H1 (cell line): ENCODE measurements around the gene NKD2. TPM values are rescaled to one million over a fixed set of nuclear protein-coding genes. Genes with fewer than 3 reads are reported as not detected.

Experiments used
- CTCF ChIA-PET: fragments of 300-600 bp; sonication (Branson Sonifier 250); formaldehyde crosslinking; loops from one replicate; lab custom pipeline; 2021; ENCODE audit not compliant: partially characterized antibody; lab: Charles Lee
- POLR2A ChIA-PET: fragments of 300-600 bp; sonication (Branson Sonifier 250); formaldehyde crosslinking; loops from one replicate; lab custom pipeline; 2021; ENCODE audit warnings: inconsistent platforms; ENCODE audit not compliant: partially characterized antibody; lab: Charles Lee
- DNase-seq, 2 experiments: peaks; one replicate each; pipeline versions ENCODE4 v3.0.0 to v3.0.0-alpha.2; 2010 to 2022; ENCODE audit warnings: low spot score in 2 of 2, low read depth in 1 of 2, mixed read lengths in 1 of 2
- FAIRE-seq: peaks from 2 replicates; lab custom pipeline; 2011; peaks lifted over from hg19 to GRCh38; lab: Jason Lieb, UNC
- H2AFZ ChIP-seq: 2 replicates; pipeline ENCODE4 v1.8.1; 2012; ENCODE audit warnings: low read length, inconsistent platforms
- H2AK5ac ChIP-seq: 2 replicates; pipeline ENCODE4 v1.6.1; 2013; ENCODE audit warnings: low read depth, low read length
- H2BK120ac ChIP-seq: replicated peaks from 2 replicates; pipeline ENCODE3; 2013; ENCODE audit warnings: low read depth, low read length, inconsistent platforms
- H2BK12ac ChIP-seq: 2 replicates; pipeline ENCODE4 v1.6.1; 2013; ENCODE audit warnings: low read depth, low read length
- H2BK15ac ChIP-seq: 2 replicates; pipeline ENCODE4 v1.6.1; 2013; ENCODE audit warnings: low read length
- H2BK20ac ChIP-seq: 2 replicates; pipeline ENCODE4 v1.6.1; 2013; ENCODE audit warnings: low read length
- H2BK5ac ChIP-seq: 2 replicates; pipeline ENCODE4 v1.6.1; 2013; ENCODE audit warnings: low read depth, low read length
- H3K14ac ChIP-seq: 2 replicates; pipeline ENCODE4 v1.6.1; 2013; ENCODE audit warnings: inconsistent platforms; ENCODE audit not compliant: insufficient read length
- H3K18ac ChIP-seq: 2 replicates; pipeline ENCODE4 v1.6.1; 2013; ENCODE audit warnings: low read length; ENCODE audit errors: extremely low read depth
- H3K23ac ChIP-seq: 2 replicates; pipeline ENCODE4 v1.6.1; 2013; ENCODE audit warnings: inconsistent platforms; ENCODE audit not compliant: insufficient read length
- H3K23me2 ChIP-seq: 2 replicates; pipeline ENCODE4 v1.6.1; 2013; ENCODE audit warnings: low read depth, low read length
- H3K27ac ChIP-seq: 2 replicates; pipeline ENCODE4 v1.6.1; 2011; ENCODE audit warnings: low read depth, low read length, inconsistent platforms
- H3K27me3 ChIP-seq, 4 experiments: replicated peaks in 1 of 4; 1 replicate in 1 of 4; 2 replicates in 3 of 4; pipeline versions ENCODE4 v1.6.1 to v1.8.1; 2011 to 2013; ENCODE audit warnings: low read length in 3 of 4, mild to moderate bottlenecking in 3 of 4, inconsistent platforms in 2 of 4, mixed read lengths in 2 of 4, moderate library complexity in 1 of 4; ENCODE audit not compliant: control insufficient read depth in 3 of 4, insufficient read depth in 3 of 4; ENCODE audit errors: extremely low read depth in 1 of 4
- H3K36me3 ChIP-seq, 4 experiments: 2 replicates each; pipeline versions ENCODE4 v1.6.1 to v1.8.1; 2011 to 2013; ENCODE audit warnings: mild to moderate bottlenecking in 4 of 4, low read length in 3 of 4, moderate library complexity in 2 of 4, control low read depth in 1 of 4, inconsistent platforms in 1 of 4; ENCODE audit not compliant: insufficient read depth in 4 of 4, control insufficient read depth in 2 of 4
- H3K4ac ChIP-seq: replicated peaks from 2 replicates; pipeline ENCODE3; 2013; ENCODE audit warnings: low read length, low read depth, mixed read lengths, inconsistent platforms; ENCODE audit not compliant: insufficient read length
- H3K4me1 ChIP-seq, 4 experiments: replicated peaks in 1 of 4; 1 replicate in 1 of 4; 2 replicates in 3 of 4; pipeline versions ENCODE4 v1.6.1 to v1.8.1; 2011 to 2013; ENCODE audit warnings: low read length in 3 of 4, inconsistent platforms in 2 of 4, mixed read lengths in 1 of 4; ENCODE audit not compliant: insufficient read depth in 4 of 4, control insufficient read depth in 3 of 4
- H3K4me2 ChIP-seq, 2 experiments: 2 replicates each; pipeline versions ENCODE4 v1.6.1 to v1.8.1; 2011 to 2013; ENCODE audit warnings: low read depth in 2 of 2, low read length in 2 of 2, control low read depth in 1 of 2, inconsistent platforms in 1 of 2, mild to moderate bottlenecking in 1 of 2; ENCODE audit not compliant: insufficient read depth in 1 of 2
- H3K4me3 ChIP-seq, 4 experiments: fragments of 200-600, 300-600 bp in 1 of 4; sonication (generic), shearing (Covaris generic), sonication (Bioruptor Twin) in 1 of 4; 2 replicates each; pipeline versions ENCODE4 v1.5.1 to v1.8.1; 2011 to 2016; ENCODE audit warnings: low read length in 4 of 4, low read depth in 3 of 4, control low read depth in 2 of 4, inconsistent platforms in 2 of 4, mild to moderate bottlenecking in 2 of 4, mixed read lengths in 1 of 4, moderate library complexity in 1 of 4; ENCODE audit not compliant: insufficient read depth in 2 of 4; ENCODE audit errors: extremely low read depth in 1 of 4
- H3K56ac ChIP-seq: replicated peaks from 2 replicates; pipeline ENCODE3; 2013; ENCODE audit warnings: low read depth, mild to moderate bottlenecking, mixed read lengths, low read length, inconsistent platforms; ENCODE audit not compliant: insufficient read length
- H3K79me1 ChIP-seq: 2 replicates; pipeline ENCODE4 v1.6.1; 2013; ENCODE audit warnings: low read depth, low read length, control low read depth
- H3K79me2 ChIP-seq, 2 experiments: 2 replicates each; pipeline versions ENCODE4 v1.6.1 to v1.8.1; 2012 to 2013; ENCODE audit warnings: low read length in 2 of 2, mild to moderate bottlenecking in 2 of 2, inconsistent platforms in 1 of 2; ENCODE audit not compliant: insufficient read depth in 2 of 2, control insufficient read depth in 1 of 2
- H3K9ac ChIP-seq, 4 experiments: replicated peaks in 1 of 4; 1 replicate in 1 of 4; 2 replicates in 3 of 4; pipeline versions ENCODE4 v1.6.1 to v1.8.1; 2011 to 2013; ENCODE audit warnings: low read depth in 3 of 4, low read length in 3 of 4, control low read depth in 2 of 4, mild to moderate bottlenecking in 2 of 4, moderate library complexity in 2 of 4, inconsistent platforms in 1 of 4; ENCODE audit errors: extremely low read depth in 1 of 4
- H3K9me3 ChIP-seq, 2 experiments: 2 replicates each; pipeline versions ENCODE4 v1.6.1 to v1.8.1; 2012 to 2013; ENCODE audit warnings: mild to moderate bottlenecking in 2 of 2, moderate library complexity in 2 of 2, control low read depth in 1 of 2, inconsistent platforms in 1 of 2, low read depth in 1 of 2, low read length in 1 of 2, mixed read lengths in 1 of 2; ENCODE audit not compliant: insufficient read depth in 2 of 2
- H4K20me1 ChIP-seq, 2 experiments: replicated peaks in 1 of 2; 2 replicates each; pipeline versions ENCODE3 to v1.8.1; 2011 to 2013; ENCODE audit warnings: inconsistent platforms in 2 of 2, low read length in 2 of 2, mild to moderate bottlenecking in 1 of 2; ENCODE audit not compliant: insufficient read depth in 2 of 2, control insufficient read depth in 1 of 2
- H4K5ac ChIP-seq: 2 replicates; pipeline ENCODE4 v1.6.1; 2013; ENCODE audit warnings: low read length, low read depth, mixed read lengths, inconsistent platforms; ENCODE audit not compliant: insufficient read length
- H4K8ac ChIP-seq: 2 replicates; pipeline ENCODE4 v1.8.0; 2013; ENCODE audit warnings: mild to moderate bottlenecking, moderate library complexity, low read length, inconsistent platforms; ENCODE audit not compliant: insufficient read depth; ENCODE audit errors: extremely low read depth
- H4K91ac ChIP-seq: replicated peaks from 2 replicates; pipeline ENCODE3; 2013; ENCODE audit warnings: low read length, mixed read lengths, inconsistent platforms; ENCODE audit not compliant: insufficient read length
- EP300 ChIP-seq, 2 experiments: IDR thresholded peaks; 1 replicate in 1 of 2; 2 replicates in 1 of 2; pipeline ENCODE4 v1.6.1; 2011 to 2012; ENCODE audit warnings: low read depth in 2 of 2, low read length in 2 of 2, mild to moderate bottlenecking in 2 of 2, borderline replicate concordance in 1 of 2, inconsistent platforms in 1 of 2, moderate library complexity in 1 of 2
- HDAC6 ChIP-seq: IDR thresholded peaks from one replicate; pipeline ENCODE4 v1.7.1; 2012; ENCODE audit warnings: low read depth, mild to moderate bottlenecking, inconsistent platforms, low read length, moderate library complexity
- KDM5A ChIP-seq: fragments of 200-600 bp; IDR thresholded peaks from 2 replicates; pipeline ENCODE4 v1.7.1; 2012; ENCODE audit warnings: mild to moderate bottlenecking, low read length, inconsistent platforms, mixed read lengths
- RAD21 ChIP-seq, 2 experiments: IDR thresholded peaks in 1 of 2; conservative IDR thresholded peaks in 1 of 2; 2 replicates each; pipeline ENCODE4 v1.6.1; 2011; ENCODE audit warnings: low read depth in 2 of 2, low read length in 2 of 2, improper control_type of control experiment in 1 of 2, inconsistent platforms in 1 of 2, mild to moderate bottlenecking in 1 of 2, moderate library complexity in 1 of 2
- SUZ12 ChIP-seq: fragments of 200-600 bp; sonication (generic); IDR thresholded peaks from 2 replicates; pipeline ENCODE4 v1.6.1; 2012; ENCODE audit warnings: mild to moderate bottlenecking, inconsistent platforms, low read length, moderate library complexity, mixed read lengths
- TAF1 ChIP-seq: IDR thresholded peaks from 2 replicates; pipeline ENCODE4 v1.6.1; 2011; ENCODE audit warnings: mild to moderate bottlenecking, low read depth, low read length
- ZNF274 ChIP-seq: IDR thresholded peaks from 2 replicates; pipeline ENCODE4 v1.7.0; 2012; ENCODE audit warnings: low read length, borderline replicate concordance; ENCODE audit errors: extremely low read depth
- WGBS, 2 experiments: shearing (Covaris generic) in 1 of 2; methylation state at CpG; one replicate each; pipeline versions ENCODE4 v1.1.6 to v1.1.7; 2013 to 2015; ENCODE audit warnings: low lambda C conversion rate in 2 of 2, mixed read lengths in 2 of 2, inconsistent platforms in 1 of 2, low coverage in 1 of 2, missing lambda C conversion rate in 1 of 2; ENCODE audit not compliant: insufficient replicate concordance in 2 of 2, insufficient coverage in 1 of 2, insufficient read length in 1 of 2; ENCODE audit errors: extremely low coverage in 1 of 2, missing lambda C conversion rate in 1 of 2; 5-methylcytosine and 5-hydroxymethylcytosine counted together
- polyA plus RNA-seq, 7 experiments: library from polyadenylated mRNA; depleted of rRNA in 3 of 7; stranded (reverse) in 5 of 7; unstranded in 2 of 7; fragments of >200 nt in 5 of 7; fragments of 200-250 nt in 2 of 7; gene quantifications; 1 replicate in 5 of 7; 2 replicates in 1 of 7; 4 replicates in 1 of 7; pipeline versions ENCODE4 v1.2.1 to v1.2.3, GENCODE V29; 2011 to 2013; ENCODE audit warnings: missing spikeins in 2 of 7, mixed read lengths in 2 of 7
- total RNA-seq: library from RNA; stranded (reverse); fragmentation: NEBNext Ultra II Directional; extraction: Animal tissue kit (Norgen Biotek cat#: 25700); gene quantifications from 2 replicates; pipeline ENCODE4 v1.2.1, GENCODE V29; 2021
- TF ChIP-seq, protein P1 (sequence below), 3 experiments: IDR thresholded peaks; 1 replicate in 2 of 3; 2 replicates in 1 of 3; pipeline versions ENCODE4 v1.5.1 to v1.6.1; 2011; ENCODE audit warnings: low read length in 3 of 3, mild to moderate bottlenecking in 3 of 3, inconsistent platforms in 2 of 3, low read depth in 1 of 3, moderate library complexity in 1 of 3; ENCODE audit not compliant: insufficient read depth in 1 of 3; ENCODE audit errors: control extremely low read depth in 1 of 3

The NKD2 gene
- total and polyA plus RNA-seq, 2 of the 8 experiments (the other 6 are each of a cell fraction or from before 2014, with no cell fraction given) = 5.5 to 7.9 TPM

DNA sequence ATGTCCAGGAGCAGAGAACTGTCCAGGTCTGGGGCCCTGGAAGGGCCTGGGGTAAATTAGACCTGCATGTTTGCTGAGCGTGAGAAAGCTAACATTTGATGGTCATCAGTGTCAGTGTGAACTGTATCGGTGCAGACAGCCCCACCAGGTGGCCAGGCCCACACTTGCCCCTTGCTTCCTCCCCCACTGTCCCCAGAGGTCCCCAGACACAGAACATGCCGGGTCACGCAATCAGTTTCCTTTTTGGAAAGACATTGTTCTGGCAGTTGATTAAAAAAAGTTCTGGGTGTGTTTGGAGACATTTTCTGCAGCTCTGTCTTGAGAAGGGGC, 1.5 kb downstream of the NKD2 start:
- Histone ChIP-seq H2BK5ac (no peak overlapping the region), H3K56ac (no peak overlapping the region), H3K18ac (no peak overlapping the region), H3K23me2 (peaks cover 3% of the 10 kb centered on the region; the same call in 1 of the 2 replicates), H3K27me3 (peaks cover 24 to 44% (median 41%) of the 10 kb centered on the region in 4 experiments), H4K91ac (no peak overlapping the region), H4K20me1 (peaks cover 3 to 4% of the 10 kb centered on the region in 2 experiments), H3K4me3 (0 out of 8 replicates have a peak overlapping the region, but pooled peaks of 1 of the 4 experiments have one; percentile 61)
- CTCF ChIA-PET = interaction anchor here (0.7 to 7.2 kb wide), 35 partner anchors 9 to 370 kb away, joined by 3 to 71 read pairs (median 4); no protein-coding TSS in a partner anchor
- TF ChIP-seq EP300 (IDR thresholded peaks at IDR 0.05; ENCODE audit: borderline replicate concordance in 1 of 2, low read depth in 2 of 2, low read length in 2 of 2) = no peak
- no peak for TF ChIP-seq ZNF274
- TF ChIP-seq, protein P1, sequence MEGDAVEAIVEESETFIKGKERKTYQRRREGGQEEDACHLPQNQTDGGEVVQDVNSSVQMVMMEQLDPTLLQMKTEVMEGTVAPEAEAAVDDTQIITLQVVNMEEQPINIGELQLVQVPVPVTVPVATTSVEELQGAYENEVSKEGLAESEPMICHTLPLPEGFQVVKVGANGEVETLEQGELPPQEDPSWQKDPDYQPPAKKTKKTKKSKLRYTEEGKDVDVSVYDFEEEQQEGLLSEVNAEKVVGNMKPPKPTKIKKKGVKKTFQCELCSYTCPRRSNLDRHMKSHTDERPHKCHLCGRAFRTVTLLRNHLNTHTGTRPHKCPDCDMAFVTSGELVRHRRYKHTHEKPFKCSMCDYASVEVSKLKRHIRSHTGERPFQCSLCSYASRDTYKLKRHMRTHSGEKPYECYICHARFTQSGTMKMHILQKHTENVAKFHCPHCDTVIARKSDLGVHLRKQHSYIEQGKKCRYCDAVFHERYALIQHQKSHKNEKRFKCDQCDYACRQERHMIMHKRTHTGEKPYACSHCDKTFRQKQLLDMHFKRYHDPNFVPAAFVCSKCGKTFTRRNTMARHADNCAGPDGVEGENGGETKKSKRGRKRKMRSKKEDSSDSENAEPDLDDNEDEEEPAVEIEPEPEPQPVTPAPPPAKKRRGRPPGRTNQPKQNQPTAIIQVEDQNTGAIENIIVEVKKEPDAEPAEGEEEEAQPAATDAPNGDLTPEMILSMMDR (IDR thresholded peaks at IDR 0.05; ENCODE audit: control extremely low read depth in 1 of 3, insufficient read depth in 1 of 3, low read depth in 1 of 3, low read length in 3 of 3) = peak in 2 of 3 experiments; percentile 12 to 15; a peak in 2 of 4 replicates
- 0 out of 4 replicates have a peak, but pooled peaks of 1 of the 2 experiments have one; percentile 2 for TF ChIP-seq RAD21 (IDR thresholded peaks at IDR 0.05 in 1 of 2, conservative IDR thresholded peaks at IDR 0.05 in 1 of 2; ENCODE audit: low read depth in 2 of 2, low read length in 2 of 2)
- no peak for TF ChIP-seq KDM5A
- no peak for TF ChIP-seq TAF1
- TF ChIP-seq SUZ12 = no peak
- TF ChIP-seq HDAC6 = no peak
- TF ChIP-seq, all 59 proteins: peak for 2
- Histone ChIP-seq H2BK20ac (no peak overlapping the region), H3K36me3 (no peaks in the 10 kb centered on the region; a peak in 1 of 8 replicates), H3K27ac (no peak overlapping the region), H2AFZ (no peak overlapping the region), H4K5ac (no peak overlapping the region), H2BK15ac (no peak overlapping the region; the same call in 1 of the 2 replicates), H3K4me2 (peak overlapping the region in 1 of 2 experiments; percentile 62; a peak in 1 of 4 replicates), H3K4me1 (peaks cover 3 to 19% (median 7%) of the 10 kb centered on the region in 4 experiments; a peak in 6 of 7 replicates), H2BK12ac (no peak overlapping the region), H3K79me1 (no peaks in the 10 kb centered on the region; the same call in 1 of the 2 replicates), H4K8ac (no peak overlapping the region), H3K79me2 (no peaks in the 10 kb centered on the region), H3K23ac (no peak overlapping the region), H3K9me3 (no peaks in the 10 kb centered on the region), H2AK5ac (no peak overlapping the region), H3K4ac (no peak overlapping the region), H3K9ac (no peak overlapping the region), H2BK120ac (no peak overlapping the region), H3K14ac (no peak overlapping the region)
- WGBS, 2 experiments = 86% methylated on average over 4 of the region's 4 CpGs; no CpG with 5 or more reads in 1 of the 2 experiments
- FAIRE-seq = no peak
- DNase-seq = no peak
- POLR2A ChIA-PET = interaction anchor here (0.7 kb wide), 1 partner anchor 92 kb away, joined by 4 read pairs; no protein-coding TSS in a partner anchor
